ENCODE results near the gene MBNL1. TPM values are rescaled to one million over a fixed set of nuclear protein-coding genes. Genes with fewer than 3 reads are reported as not detected.

The MBNL1 gene
- total RNA-seq, 4 donors from 2014 or later, result 152 to 286 (median 228) TPM

DNA sequence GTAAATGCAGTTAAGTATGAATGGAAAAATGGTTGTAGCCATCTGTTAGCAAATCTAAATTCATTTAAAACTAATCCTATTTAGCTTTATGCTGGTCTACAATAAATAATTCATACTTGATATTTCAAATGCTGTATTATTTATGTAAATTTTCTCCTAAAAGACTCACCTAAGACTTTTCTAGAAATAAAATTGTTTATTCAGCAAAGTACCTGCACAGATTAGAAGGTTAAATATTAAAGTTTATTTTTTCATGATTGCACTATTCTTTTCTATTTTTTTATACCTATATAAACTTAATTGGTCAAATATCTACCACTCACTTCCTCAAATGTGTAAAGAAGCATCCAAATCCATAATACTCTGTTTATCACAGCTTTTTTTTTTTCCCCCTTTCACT is 45.2 kb downstream of the MBNL1 start:
- no peak for DNase-seq (ENCODE audit: low spot score in 2 of 2)
- H3K4me3 ChIP-seq (ENCODE audit: low read depth, poor library complexity, severe bottlenecking), result no peak overlapping the region
- intact Hi-C loops (cut with DNase I; ENCODE audit: low total_unique reads), result no loop called here
- TF ChIP-seq POLR2A (IDR thresholded peaks at IDR 0.05), result no peak
- TF ChIP-seq, protein P1, sequence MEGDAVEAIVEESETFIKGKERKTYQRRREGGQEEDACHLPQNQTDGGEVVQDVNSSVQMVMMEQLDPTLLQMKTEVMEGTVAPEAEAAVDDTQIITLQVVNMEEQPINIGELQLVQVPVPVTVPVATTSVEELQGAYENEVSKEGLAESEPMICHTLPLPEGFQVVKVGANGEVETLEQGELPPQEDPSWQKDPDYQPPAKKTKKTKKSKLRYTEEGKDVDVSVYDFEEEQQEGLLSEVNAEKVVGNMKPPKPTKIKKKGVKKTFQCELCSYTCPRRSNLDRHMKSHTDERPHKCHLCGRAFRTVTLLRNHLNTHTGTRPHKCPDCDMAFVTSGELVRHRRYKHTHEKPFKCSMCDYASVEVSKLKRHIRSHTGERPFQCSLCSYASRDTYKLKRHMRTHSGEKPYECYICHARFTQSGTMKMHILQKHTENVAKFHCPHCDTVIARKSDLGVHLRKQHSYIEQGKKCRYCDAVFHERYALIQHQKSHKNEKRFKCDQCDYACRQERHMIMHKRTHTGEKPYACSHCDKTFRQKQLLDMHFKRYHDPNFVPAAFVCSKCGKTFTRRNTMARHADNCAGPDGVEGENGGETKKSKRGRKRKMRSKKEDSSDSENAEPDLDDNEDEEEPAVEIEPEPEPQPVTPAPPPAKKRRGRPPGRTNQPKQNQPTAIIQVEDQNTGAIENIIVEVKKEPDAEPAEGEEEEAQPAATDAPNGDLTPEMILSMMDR (IDR thresholded peaks at IDR 0.05), result no peak

DNA sequence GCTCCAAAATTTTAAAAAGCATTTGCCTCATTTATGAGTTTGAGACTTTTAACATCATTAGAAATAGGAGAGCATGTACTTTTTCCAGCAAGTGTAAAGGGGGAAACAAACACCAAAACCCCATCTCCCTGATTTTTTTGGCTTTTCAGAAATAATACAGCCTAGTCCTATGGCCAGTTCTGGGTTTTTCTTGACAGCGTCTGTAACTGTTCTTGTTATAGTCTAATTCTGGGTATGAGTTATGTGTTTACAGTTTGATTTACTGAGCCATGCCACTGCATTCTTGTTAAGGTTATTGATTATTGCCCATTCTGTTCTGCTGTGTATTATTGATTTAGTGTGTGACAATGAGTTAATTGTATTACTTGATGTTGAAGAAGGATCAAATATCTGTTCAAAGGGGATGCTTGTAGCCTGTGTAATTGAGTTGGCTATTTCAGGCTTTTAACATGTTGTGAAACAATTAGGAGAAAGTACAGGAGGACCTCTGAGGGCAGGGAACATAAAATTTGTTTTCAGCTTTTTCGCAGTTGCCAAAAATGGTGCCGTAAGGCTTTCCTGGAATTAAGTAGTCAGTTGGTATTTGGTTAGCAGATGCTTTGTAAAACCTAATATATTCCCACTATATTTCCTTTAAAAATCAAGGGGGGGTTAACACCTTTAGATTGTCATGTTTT is 46.1 kb downstream of the MBNL1 start:
- WGBS, 2 donors, result 70 to 71% methylated on average over 3 of the region's 3 CpGs
- no peak for DNase-seq (ENCODE audit: low spot score in 2 of 2)
- intact Hi-C loops (cut with DNase I; ENCODE audit: low total_unique reads), result no loop called here
- TF ChIP-seq, protein P1 (IDR thresholded peaks at IDR 0.05), result no peak
- no peak for TF ChIP-seq POLR2A (IDR thresholded peaks at IDR 0.05)
- no peak overlapping the region for H3K4me3 ChIP-seq (ENCODE audit: low read depth, poor library complexity, severe bottlenecking)

DNA sequence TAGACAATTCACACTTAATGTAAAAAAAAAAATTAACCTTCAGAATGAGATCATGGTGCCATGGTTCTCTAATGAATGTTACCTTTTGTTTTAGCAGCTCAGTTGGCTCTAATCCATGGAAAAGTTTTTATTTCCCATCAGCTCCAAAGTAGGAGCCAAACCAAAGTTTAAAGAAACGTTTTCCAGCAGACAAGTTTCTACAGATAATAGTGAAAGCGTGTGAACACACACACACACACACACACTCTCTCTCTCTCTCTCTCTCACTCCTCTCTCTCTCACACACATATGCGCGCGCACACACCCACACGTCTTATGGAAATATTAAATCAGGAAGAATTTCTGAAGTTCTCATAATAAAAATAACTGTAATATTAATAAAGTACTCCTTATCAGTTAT is 46.9 kb downstream of the MBNL1 start:
- DNase-seq (ENCODE audit: low spot score in 2 of 2), result no peak

DNA sequence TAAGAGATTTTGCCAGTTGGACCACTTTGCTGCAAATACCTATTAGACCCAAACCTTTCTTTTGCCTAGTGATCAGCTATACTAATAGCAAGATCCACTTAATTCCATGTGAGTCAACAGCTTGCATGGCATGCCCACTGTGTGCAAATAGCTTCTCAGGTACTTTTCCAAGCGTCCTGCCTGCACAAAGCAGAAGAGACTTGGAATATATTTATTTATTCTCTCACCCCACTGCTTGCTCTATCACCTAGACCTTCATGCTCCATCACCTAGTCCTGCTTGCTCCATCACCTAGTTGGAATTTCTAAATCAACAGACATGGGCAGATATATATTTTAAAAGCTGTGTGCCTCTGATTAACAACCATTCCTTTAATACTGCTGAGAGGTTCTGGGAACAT is 47.6 kb downstream of the MBNL1 start:
- WGBS, 2 donors, result 71 to 83% methylated on average over 1 of the region's 1 CpG

More for the DNA sequence above, 46.9 kb downstream of the MBNL1 start:
- no peak for TF ChIP-seq POLR2A (IDR thresholded peaks at IDR 0.05)
- TF ChIP-seq, protein P1 (IDR thresholded peaks at IDR 0.05), result no peak
- intact Hi-C loops (cut with DNase I; ENCODE audit: low total_unique reads), result no loop called here
- WGBS, 2 donors, result 43 to 47% methylated on average over 6 of the region's 6 CpGs
- H3K4me3 ChIP-seq (ENCODE audit: low read depth, poor library complexity, severe bottlenecking), result no peak overlapping the region

DNA sequence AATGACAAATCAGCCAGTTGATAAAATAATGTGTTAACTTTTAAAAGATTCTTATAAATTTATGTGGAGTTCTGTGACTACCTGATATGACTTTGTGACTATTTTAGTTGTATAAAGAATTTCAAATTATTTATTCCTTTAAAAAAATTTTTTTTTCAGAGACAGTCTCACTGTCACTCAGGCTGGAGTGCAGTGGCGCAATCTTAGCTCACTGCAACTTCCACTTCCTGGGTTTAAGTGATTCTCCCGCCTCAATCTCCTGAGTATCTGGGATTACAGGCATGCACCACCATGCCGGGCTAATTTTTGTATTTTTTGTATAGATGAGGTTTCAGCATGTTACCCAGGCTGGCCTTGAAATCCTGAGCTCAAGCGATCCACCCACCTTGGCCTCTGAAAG is 48.5 kb downstream of the MBNL1 start:
- TF ChIP-seq, protein P1 (IDR thresholded peaks at IDR 0.05), result no peak
- no peak for TF ChIP-seq POLR2A (IDR thresholded peaks at IDR 0.05)
- WGBS, 2 donors, result 83 to 88% methylated on average over 4 of the region's 4 CpGs
- H3K4me3 ChIP-seq (ENCODE audit: low read depth, poor library complexity, severe bottlenecking), result no peak overlapping the region
- intact Hi-C loops (cut with DNase I; ENCODE audit: low total_unique reads), result no loop called here
- DNase-seq (ENCODE audit: low spot score in 2 of 2), result no peak

More for the DNA sequence above, 47.6 kb downstream of the MBNL1 start:
- H3K4me3 ChIP-seq (ENCODE audit: low read depth, poor library complexity, severe bottlenecking), result no peak overlapping the region
- no peak for DNase-seq (ENCODE audit: low spot score in 2 of 2)
- intact Hi-C loops (cut with DNase I; ENCODE audit: low total_unique reads), result no loop called here
- no peak for TF ChIP-seq POLR2A (IDR thresholded peaks at IDR 0.05)
- TF ChIP-seq, protein P1 (IDR thresholded peaks at IDR 0.05), result no peak

DNA sequence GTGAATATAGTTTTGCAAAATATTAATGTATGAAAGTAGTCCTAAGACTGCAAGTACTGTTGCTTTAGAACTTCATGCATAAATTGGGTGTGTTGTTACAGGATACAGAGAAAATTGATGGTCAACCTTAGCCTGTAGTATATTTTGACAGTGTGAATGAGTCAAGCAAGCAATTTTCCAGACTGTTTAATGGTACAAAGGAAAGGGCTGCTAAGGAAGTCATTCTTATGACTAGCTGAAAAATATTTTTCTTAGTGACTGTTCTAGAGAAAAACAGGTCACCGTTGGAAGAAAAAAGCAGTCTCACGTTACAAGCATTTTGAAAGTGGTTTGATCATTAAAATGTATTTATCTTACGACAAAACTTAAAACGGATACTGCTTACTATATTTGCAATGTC is 49.2 kb downstream of the MBNL1 start:
- intact Hi-C loops (cut with DNase I; ENCODE audit: low total_unique reads), result no loop called here
- no peak for TF ChIP-seq POLR2A (IDR thresholded peaks at IDR 0.05)
- TF ChIP-seq, protein P1 (IDR thresholded peaks at IDR 0.05), result no peak

More for the DNA sequence above, 49.2 kb downstream of the MBNL1 start:
- WGBS, 2 donors, result 68 to 70% methylated on average over 4 of the region's 4 CpGs
- no peak for DNase-seq (ENCODE audit: low spot score in 2 of 2)
- H3K4me3 ChIP-seq (ENCODE audit: low read depth, poor library complexity, severe bottlenecking), result no peak overlapping the region
